ENCODE results near the gene RHBDD2. TPM values are rescaled to one million over a fixed set of nuclear protein-coding genes. Genes with fewer than 3 reads are reported as not detected.

RHBDD2 gene
- total and polyA plus RNA-seq, 9 of the 15 experiments (the other 6 are each of a cell fraction or from before 2014, with no cell fraction given), result 3.3 to 36.7 (median 17.9) TPM

DNA sequence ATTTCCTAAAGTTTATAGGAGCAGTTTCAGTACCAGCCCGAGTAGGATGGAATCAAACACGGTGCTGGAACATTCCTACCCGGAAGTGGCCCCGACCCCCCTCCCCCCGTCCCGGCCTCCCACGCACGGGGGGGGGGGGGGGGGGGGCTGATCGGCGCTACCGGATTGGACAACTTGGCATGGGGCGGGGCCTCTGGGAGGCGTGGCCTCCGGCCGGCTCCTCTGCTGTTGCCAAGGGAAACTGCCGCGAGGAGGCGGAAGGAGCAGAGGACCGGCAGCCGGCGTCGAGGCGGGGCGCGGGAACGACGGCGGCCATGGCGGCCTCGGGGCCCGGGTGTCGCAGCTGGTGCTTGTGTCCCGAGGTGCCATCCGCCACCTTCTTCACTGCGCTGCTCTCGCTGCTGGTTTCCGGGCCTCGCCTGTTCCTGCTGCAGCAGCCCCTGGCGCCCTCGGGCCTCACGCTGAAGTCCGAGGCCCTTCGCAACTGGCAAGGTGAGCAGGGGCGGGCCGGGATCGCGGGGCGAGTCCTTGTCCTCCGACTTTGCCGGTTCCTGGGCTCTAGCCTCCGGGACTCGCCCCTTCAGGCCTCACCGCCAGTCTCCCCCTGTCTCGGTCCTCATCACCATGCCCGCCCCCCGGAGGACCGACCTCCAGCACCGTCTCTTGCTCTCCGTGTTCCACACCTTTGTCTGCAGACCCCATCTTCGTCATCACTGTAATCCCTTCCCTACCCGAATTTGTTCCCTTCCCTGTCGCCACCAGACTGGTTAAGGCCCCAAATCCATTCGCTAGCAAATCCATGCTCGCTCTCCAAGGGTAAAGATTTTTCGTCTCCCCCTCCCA lies at the start of gene RHBDD2 (continued):
- TF ChIP-seq ZNF398 (CRISPR knock-in tag; IDR thresholded peaks at IDR 0.05) (no peak), GABPB1 (CRISPR knock-in tag; IDR thresholded peaks at IDR 0.05) (peak; percentile 59; the same call in 1 of the 2 replicates), NCOA4 (IDR thresholded peaks at IDR 0.05; ENCODE audit: partially characterized antibody) (no peak), PCBP2 (IDR thresholded peaks at IDR 0.05; ENCODE audit: low read depth, low read length, poor library complexity, severe bottlenecking) (no peak), PHB2 (IDR thresholded peaks at IDR 0.05; ENCODE audit: low read depth) (no peak), SMARCB1 (IDR thresholded peaks at IDR 0.05; ENCODE audit: insufficient read length, low read depth) (no peak), YY1 (IDR thresholded peaks at IDR 0.05; ENCODE audit: borderline replicate concordance in 1 of 3, control insufficient read depth in 1 of 3, extremely low read depth in 1 of 3, insufficient read depth in 3 of 3, insufficient read length in 1 of 3, insufficient replicate concordance in 2 of 3, low read depth in 1 of 3, low read length in 2 of 3) (peak; percentile 83 to 98 (median 95)), ZNF197 (CRISPR knock-in tag; IDR thresholded peaks at IDR 0.05; ENCODE audit: low read depth) (no peak), GTF2A2 (tag; IDR thresholded peaks at IDR 0.05) (no peak), TAL1 (IDR thresholded peaks at IDR 0.05) (no peak), ETV5 (CRISPR knock-in tag; IDR thresholded peaks at IDR 0.05; ENCODE audit: low read depth) (peak; percentile 88), NR2F6 (CRISPR knock-in tag; IDR thresholded peaks at IDR 0.05) (no peak), ZKSCAN1 (IDR thresholded peaks at IDR 0.05; ENCODE audit: low read depth, low read length) (no peak), THRA (IDR thresholded peaks at IDR 0.05) (no peak), ZBED1 (IDR thresholded peaks at IDR 0.05) (peak; percentile 74), SP2 (IDR thresholded peaks at IDR 0.05; ENCODE audit: extremely low read depth, low read depth, low read length, poor library complexity, severe bottlenecking) (peak; percentile 4), ZNF668 (CRISPR knock-in tag; IDR thresholded peaks at IDR 0.05) (no peak), MAFF (IDR thresholded peaks at IDR 0.05; ENCODE audit: low read length) (no peak)
- TF ChIP-seq, protein P1, sequence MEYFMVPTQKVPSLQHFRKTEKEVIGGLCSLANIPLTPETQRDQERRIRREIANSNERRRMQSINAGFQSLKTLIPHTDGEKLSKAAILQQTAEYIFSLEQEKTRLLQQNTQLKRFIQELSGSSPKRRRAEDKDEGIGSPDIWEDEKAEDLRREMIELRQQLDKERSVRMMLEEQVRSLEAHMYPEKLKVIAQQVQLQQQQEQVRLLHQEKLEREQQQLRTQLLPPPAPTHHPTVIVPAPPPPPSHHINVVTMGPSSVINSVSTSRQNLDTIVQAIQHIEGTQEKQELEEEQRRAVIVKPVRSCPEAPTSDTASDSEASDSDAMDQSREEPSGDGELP (CRISPR knock-in tag; IDR thresholded peaks at IDR 0.05; ENCODE audit: borderline replicate concordance), result peak; percentile 95
- TF ChIP-seq, protein P2, sequence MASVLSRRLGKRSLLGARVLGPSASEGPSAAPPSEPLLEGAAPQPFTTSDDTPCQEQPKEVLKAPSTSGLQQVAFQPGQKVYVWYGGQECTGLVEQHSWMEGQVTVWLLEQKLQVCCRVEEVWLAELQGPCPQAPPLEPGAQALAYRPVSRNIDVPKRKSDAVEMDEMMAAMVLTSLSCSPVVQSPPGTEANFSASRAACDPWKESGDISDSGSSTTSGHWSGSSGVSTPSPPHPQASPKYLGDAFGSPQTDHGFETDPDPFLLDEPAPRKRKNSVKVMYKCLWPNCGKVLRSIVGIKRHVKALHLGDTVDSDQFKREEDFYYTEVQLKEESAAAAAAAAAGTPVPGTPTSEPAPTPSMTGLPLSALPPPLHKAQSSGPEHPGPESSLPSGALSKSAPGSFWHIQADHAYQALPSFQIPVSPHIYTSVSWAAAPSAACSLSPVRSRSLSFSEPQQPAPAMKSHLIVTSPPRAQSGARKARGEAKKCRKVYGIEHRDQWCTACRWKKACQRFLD (CRISPR knock-in tag; IDR thresholded peaks at IDR 0.05), result no peak
- TF ChIP-seq, protein P3, sequence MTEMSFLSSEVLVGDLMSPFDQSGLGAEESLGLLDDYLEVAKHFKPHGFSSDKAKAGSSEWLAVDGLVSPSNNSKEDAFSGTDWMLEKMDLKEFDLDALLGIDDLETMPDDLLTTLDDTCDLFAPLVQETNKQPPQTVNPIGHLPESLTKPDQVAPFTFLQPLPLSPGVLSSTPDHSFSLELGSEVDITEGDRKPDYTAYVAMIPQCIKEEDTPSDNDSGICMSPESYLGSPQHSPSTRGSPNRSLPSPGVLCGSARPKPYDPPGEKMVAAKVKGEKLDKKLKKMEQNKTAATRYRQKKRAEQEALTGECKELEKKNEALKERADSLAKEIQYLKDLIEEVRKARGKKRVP (CRISPR knock-in tag; IDR thresholded peaks at IDR 0.05), result no peak

All from K562 (cell line).